H9 (cell line): ENCODE data around the gene GRIK4. TPM values are rescaled to one million over a fixed set of nuclear protein-coding genes. Genes with fewer than 3 reads are reported as not detected.

Experiments
- DNase-seq: peaks from one replicate; pipeline ENCODE4 v3.0.0-alpha.2; 2017
- H2AFZ ChIP-seq: one replicate; pipeline ENCODE4 v1.6.1; 2013; ENCODE audit warnings: mild to moderate bottlenecking, low read length, control low read depth, moderate library complexity
- H2AK5ac ChIP-seq: 2 replicates; pipeline ENCODE4 v1.6.1; 2013; ENCODE audit warnings: low read length, control low read depth, mixed read lengths; ENCODE audit not compliant: insufficient read length
- H2BK120ac ChIP-seq: one replicate; pipeline ENCODE4 v1.6.1; 2013; ENCODE audit warnings: low read depth, mild to moderate bottlenecking, low read length, control low read depth, inconsistent platforms; ENCODE audit not compliant: poor library complexity, severe bottlenecking
- H2BK12ac ChIP-seq: 2 replicates; pipeline ENCODE4 v1.6.1; 2013; ENCODE audit warnings: low read length, control low read depth, mixed read lengths, low read depth; ENCODE audit not compliant: insufficient read length
- H2BK15ac ChIP-seq: 2 replicates; pipeline ENCODE4 v1.6.1; 2013; ENCODE audit warnings: low read depth, low read length, control low read depth
- H2BK20ac ChIP-seq: one replicate; pipeline ENCODE4 v1.6.1; 2013; ENCODE audit warnings: low read depth, mild to moderate bottlenecking, low read length, control low read depth, inconsistent platforms; ENCODE audit not compliant: poor library complexity, severe bottlenecking
- H2BK5ac ChIP-seq: 2 replicates; pipeline ENCODE4 v1.6.1; 2013; ENCODE audit warnings: low read length, control low read depth, mixed read lengths; ENCODE audit not compliant: insufficient read length
- H3K14ac ChIP-seq: 2 replicates; pipeline ENCODE4 v1.6.1; 2013; ENCODE audit warnings: low read length, control low read depth; ENCODE audit not compliant: insufficient read depth
- H3K18ac ChIP-seq: 2 replicates; pipeline ENCODE4 v1.6.1; 2013; ENCODE audit warnings: low read depth, mild to moderate bottlenecking, mixed read lengths, low read length, control low read depth; ENCODE audit not compliant: insufficient read length
- H3K23ac ChIP-seq: 2 replicates; pipeline ENCODE4 v1.6.1; 2013; ENCODE audit warnings: low read length, control low read depth, mixed read lengths, low read depth; ENCODE audit not compliant: insufficient read length
- H3K23me2 ChIP-seq: 2 replicates; pipeline ENCODE4 v1.6.1; 2013; ENCODE audit warnings: low read depth, mild to moderate bottlenecking, mixed read lengths, low read length, control low read depth; ENCODE audit not compliant: insufficient read length, poor library complexity, severe bottlenecking
- H3K27ac ChIP-seq: 2 replicates; pipeline ENCODE4 v1.5.1; 2013; ENCODE audit warnings: low read length, control low read depth, mixed read lengths, low read depth; ENCODE audit not compliant: insufficient read length
- H3K27me3 ChIP-seq: 2 replicates; pipeline ENCODE4 v1.6.1; 2013; ENCODE audit warnings: low read length, control low read depth, inconsistent platforms; ENCODE audit not compliant: insufficient read depth
- H3K4ac ChIP-seq: 2 replicates; pipeline ENCODE4 v1.6.1; 2013; ENCODE audit warnings: low read depth, mild to moderate bottlenecking, control low read depth, inconsistent platforms, low read length, moderate library complexity
- H3K4me1 ChIP-seq: 2 replicates; pipeline ENCODE4 v1.6.1; 2013; ENCODE audit warnings: low read length, control low read depth, inconsistent platforms; ENCODE audit not compliant: insufficient read depth
- H3K4me2 ChIP-seq: 2 replicates; pipeline ENCODE4 v1.6.1; 2013; ENCODE audit warnings: low read length, control low read depth, mixed read lengths; ENCODE audit not compliant: insufficient read length, insufficient read depth
- H3K56ac ChIP-seq: 2 replicates; pipeline ENCODE4 v1.6.1; 2013; ENCODE audit warnings: low read depth, mild to moderate bottlenecking, mixed read lengths, low read length, control low read depth; ENCODE audit not compliant: insufficient read length
- H3K79me1 ChIP-seq: 2 replicates; pipeline ENCODE4 v1.6.1; 2013; ENCODE audit warnings: low read depth, mild to moderate bottlenecking, moderate library complexity, low read length, control low read depth, inconsistent platforms; ENCODE audit not compliant: insufficient read depth, poor library complexity, severe bottlenecking
- H3K79me2 ChIP-seq: 2 replicates; pipeline ENCODE4 v1.6.1; 2013; ENCODE audit warnings: low read length, control low read depth, inconsistent platforms; ENCODE audit not compliant: insufficient read depth
- H3K9ac ChIP-seq: 2 replicates; pipeline ENCODE4 v1.6.1; 2013; ENCODE audit warnings: low read length, control low read depth, mixed read lengths; ENCODE audit not compliant: insufficient read length; ENCODE audit errors: extremely low read depth
- H3K9me3 ChIP-seq: one replicate; pipeline ENCODE4 v1.6.1; 2013; ENCODE audit warnings: low read depth, low read length, inconsistent platforms; ENCODE audit not compliant: control insufficient read depth
- H3T11ph ChIP-seq: one replicate; pipeline ENCODE4 v1.6.1; 2013; ENCODE audit warnings: mild to moderate bottlenecking, low read length, control low read depth, inconsistent platforms
- H4K20me1 ChIP-seq: one replicate; pipeline ENCODE4 v1.6.1; 2013; ENCODE audit not compliant: control insufficient read depth, insufficient read length, insufficient read depth
- H4K5ac ChIP-seq: 2 replicates; pipeline ENCODE4 v1.6.1; 2013; ENCODE audit warnings: low read depth, mild to moderate bottlenecking, mixed read lengths, low read length, control low read depth; ENCODE audit not compliant: insufficient read length
- H4K8ac ChIP-seq: replicated peaks from 2 replicates; pipeline ENCODE4 v1.6.1; 2013; ENCODE audit warnings: low read length, control low read depth, mixed read lengths, low read depth; ENCODE audit not compliant: insufficient read length
- H4K91ac ChIP-seq: 2 replicates; pipeline ENCODE4 v1.6.1; 2013; ENCODE audit warnings: low read depth, mild to moderate bottlenecking, moderate library complexity, mixed read lengths, low read length, control low read depth; ENCODE audit not compliant: insufficient read length
- H3K27ac Mint-ChIP-seq, 3 experiments: 2 replicates in 2 of 3; 3 replicates in 1 of 3; pipeline ENCODE4 v1.8.0; 2020 to 2021; ENCODE audit warnings: mixed read lengths in 3 of 3, mild to moderate bottlenecking in 1 of 3, moderate library complexity in 1 of 3
- H3K27me3 Mint-ChIP-seq: 2 replicates; pipeline ENCODE4 v1.8.0; 2021; ENCODE audit warnings: low read depth, mild to moderate bottlenecking, moderate library complexity, mixed read lengths
- H3K36me3 Mint-ChIP-seq, 3 experiments: 2 replicates in 2 of 3; 3 replicates in 1 of 3; pipeline ENCODE4 v1.8.0; 2020 to 2021; ENCODE audit warnings: low read depth in 3 of 3, mixed read lengths in 3 of 3; ENCODE audit not compliant: insufficient read depth in 1 of 3
- H3K4me1 Mint-ChIP-seq, 2 experiments: 2 replicates each; pipeline ENCODE4 v1.8.0; 2020; ENCODE audit warnings: mixed read lengths in 2 of 2
- H3K4me3 Mint-ChIP-seq, 2 experiments: 2 replicates in 1 of 2; 3 replicates in 1 of 2; pipeline ENCODE4 v1.8.0; 2020 to 2021; ENCODE audit warnings: mild to moderate bottlenecking in 2 of 2, mixed read lengths in 2 of 2, moderate library complexity in 1 of 2
- H3K9me3 Mint-ChIP-seq, 2 experiments: 2 replicates in 1 of 2; 3 replicates in 1 of 2; pipeline ENCODE4 v1.8.0; 2020; ENCODE audit warnings: mild to moderate bottlenecking in 2 of 2, mixed read lengths in 2 of 2, moderate library complexity in 1 of 2
- WGBS: extraction: QIAGEN DNeasy Blood & Tissue Kit; methylation state at CpG from one replicate; pipeline ENCODE4 v1.1.7; 2013; ENCODE audit warnings: missing lambda C conversion rate, low lambda C conversion rate, mixed read lengths; ENCODE audit not compliant: insufficient read length; ENCODE audit errors: extremely low coverage; 5-methylcytosine and 5-hydroxymethylcytosine counted together
- total RNA-seq: library from RNA; stranded (reverse); gene quantifications from 2 replicates; pipeline ENCODE4 v1.2.1, GENCODE V29; 2021
- TF ChIP-seq, protein P1 (sequence below): fragments of 200-600 bp; sonication (generic); conservative IDR thresholded peaks from 3 replicates; pipeline ENCODE4 v1.8.0; 2021; ENCODE audit warnings: antibody characterized with exemption, mild to moderate bottlenecking

The GRIK4 gene
- total RNA-seq, 1 experiment from 2014 or later = 2.3 TPM

DNA sequence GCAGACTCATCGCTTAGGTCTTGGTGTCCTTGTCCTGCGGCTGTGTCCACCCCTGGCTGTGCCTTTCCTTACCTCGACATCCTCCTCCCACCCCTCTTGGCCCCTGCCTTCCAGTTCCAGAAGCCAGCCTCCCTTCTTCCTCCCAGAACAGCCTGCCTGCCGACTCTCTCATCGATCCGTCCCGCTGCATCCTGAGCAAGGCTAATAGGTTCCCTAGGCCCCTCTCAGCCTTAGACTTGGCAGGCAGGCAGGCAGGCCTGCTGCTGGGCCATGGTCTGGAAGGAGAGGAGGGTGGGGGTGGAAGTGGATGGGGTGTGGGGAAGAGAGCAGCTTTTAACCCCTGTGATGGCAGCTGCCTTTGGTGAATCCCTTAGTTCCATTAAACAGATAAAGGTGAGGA is 315.6 kb downstream of the GRIK4 start:
- Histone ChIP-seq H3K9ac (no peak overlapping the region), H3K4me2 (no peak overlapping the region), H4K20me1 (no peaks in the 10 kb centered on the region), H2BK120ac (no peak overlapping the region), H3K9me3 (no peaks in the 10 kb centered on the region), H2AK5ac (no peak overlapping the region), H3K23ac (no peak overlapping the region), H2BK5ac (no peak overlapping the region), H2BK12ac (no peak overlapping the region), H2BK20ac (no peak overlapping the region), H3T11ph (no peak overlapping the region), H3K27ac (no peak overlapping the region), H3K14ac (no peak overlapping the region), H4K8ac (no peak overlapping the region), H3K4me1 (no peaks in the 10 kb centered on the region), H2BK15ac (no peak overlapping the region), H3K27me3 (no peaks in the 10 kb centered on the region), H2AFZ (no peak overlapping the region), H3K18ac (no peak overlapping the region), H3K56ac (no peak overlapping the region), H3K23me2 (no peaks in the 10 kb centered on the region), H3K79me2 (no peaks in the 10 kb centered on the region), H3K4ac (no peak overlapping the region), H4K91ac (no peak overlapping the region), H4K5ac (no peak overlapping the region), H3K79me1 (no peaks in the 10 kb centered on the region)
- Mint-ChIP-seq H3K4me1 (peaks cover 0 to 3% of the 10 kb centered on the region in 2 experiments; a peak in 1 of 4 replicates), H3K9me3 (no peaks in the 10 kb centered on the region), H3K4me3 (no peak overlapping the region), H3K27ac (no peak overlapping the region; a peak in 1 of 7 replicates), H3K36me3 (no peaks in the 10 kb centered on the region), H3K27me3 (no peaks in the 10 kb centered on the region; the same call in 1 of the 2 replicates)
- TF ChIP-seq, protein P1, sequence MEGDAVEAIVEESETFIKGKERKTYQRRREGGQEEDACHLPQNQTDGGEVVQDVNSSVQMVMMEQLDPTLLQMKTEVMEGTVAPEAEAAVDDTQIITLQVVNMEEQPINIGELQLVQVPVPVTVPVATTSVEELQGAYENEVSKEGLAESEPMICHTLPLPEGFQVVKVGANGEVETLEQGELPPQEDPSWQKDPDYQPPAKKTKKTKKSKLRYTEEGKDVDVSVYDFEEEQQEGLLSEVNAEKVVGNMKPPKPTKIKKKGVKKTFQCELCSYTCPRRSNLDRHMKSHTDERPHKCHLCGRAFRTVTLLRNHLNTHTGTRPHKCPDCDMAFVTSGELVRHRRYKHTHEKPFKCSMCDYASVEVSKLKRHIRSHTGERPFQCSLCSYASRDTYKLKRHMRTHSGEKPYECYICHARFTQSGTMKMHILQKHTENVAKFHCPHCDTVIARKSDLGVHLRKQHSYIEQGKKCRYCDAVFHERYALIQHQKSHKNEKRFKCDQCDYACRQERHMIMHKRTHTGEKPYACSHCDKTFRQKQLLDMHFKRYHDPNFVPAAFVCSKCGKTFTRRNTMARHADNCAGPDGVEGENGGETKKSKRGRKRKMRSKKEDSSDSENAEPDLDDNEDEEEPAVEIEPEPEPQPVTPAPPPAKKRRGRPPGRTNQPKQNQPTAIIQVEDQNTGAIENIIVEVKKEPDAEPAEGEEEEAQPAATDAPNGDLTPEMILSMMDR = no peak
- DNase-seq = no peak
- no CpG with 5 or more reads among the region's 7 CpGs for WGBS
